Measurements from ENCODE around the gene GSDME.

Gene GSDME

DNA sequence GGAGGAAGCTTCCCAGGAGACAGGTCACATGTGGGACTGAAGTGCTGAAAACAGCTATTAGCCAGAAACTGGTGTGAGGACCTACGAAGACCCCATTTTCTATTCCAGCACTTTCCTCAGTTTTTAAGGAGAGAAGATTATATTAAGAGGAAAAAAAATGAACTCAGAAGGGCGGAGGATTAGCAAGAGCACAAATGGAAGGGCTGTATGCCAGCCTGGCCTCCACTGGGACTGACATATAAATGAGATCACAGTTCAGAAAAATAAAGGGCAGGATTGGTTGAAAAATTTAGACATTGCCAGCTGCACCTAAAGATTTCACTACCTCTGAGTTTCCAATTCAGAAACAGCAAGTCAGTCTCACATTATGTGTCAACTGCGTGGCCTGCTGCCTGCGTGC, 53.0 kb downstream of the GSDME start:
- peak; percentile 39 for DNase-seq (ENCODE audit: low read depth)

DNA sequence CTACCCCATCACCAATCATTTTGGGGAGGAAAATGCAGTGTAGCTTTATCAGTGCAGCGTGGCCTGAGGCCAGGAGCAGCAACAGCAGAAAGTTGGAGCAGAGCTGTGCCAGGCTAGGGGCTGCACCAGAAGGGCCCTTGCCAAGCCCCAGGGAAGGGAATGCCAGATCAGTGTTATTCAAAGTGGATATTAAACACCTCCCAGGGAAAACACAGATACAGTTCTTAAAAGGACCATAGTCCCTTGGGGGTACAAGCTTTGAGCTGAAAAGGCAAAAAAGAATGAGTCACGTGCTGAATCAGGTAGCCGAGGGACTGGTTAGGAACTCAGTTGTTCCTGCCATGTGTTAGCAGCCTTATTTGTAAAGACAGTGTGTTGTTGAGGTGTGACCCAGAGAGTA, 54.0 kb downstream of the GSDME start:
- no peak for DNase-seq (ENCODE audit: low read depth)

DNA sequence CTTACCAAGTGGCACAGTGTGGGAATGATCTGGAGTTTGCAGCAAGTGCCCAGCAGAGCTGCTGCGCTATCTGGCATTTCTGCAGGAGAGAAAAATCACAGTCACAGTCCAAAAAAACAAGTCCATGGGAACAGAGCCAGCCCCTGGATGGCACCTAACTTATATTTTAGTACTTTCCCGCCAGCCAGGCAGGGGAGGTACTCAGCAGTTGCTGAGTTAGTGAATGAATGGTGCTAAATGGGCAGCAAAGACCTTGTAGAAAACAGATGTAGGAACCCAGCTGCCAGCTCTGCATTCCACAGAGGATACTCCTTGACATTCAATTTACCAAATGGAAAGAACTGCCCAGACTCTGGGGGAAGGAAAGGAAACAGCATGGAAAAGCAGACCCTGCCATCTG, 54.5 kb downstream of the GSDME start:
- no peak for DNase-seq (ENCODE audit: low read depth)

GRCh38 chr7:24701261-24702235, 55.7 kb downstream of the GSDME start:
- DNase-seq (ENCODE audit: low read depth): peak; percentile 59

DNA sequence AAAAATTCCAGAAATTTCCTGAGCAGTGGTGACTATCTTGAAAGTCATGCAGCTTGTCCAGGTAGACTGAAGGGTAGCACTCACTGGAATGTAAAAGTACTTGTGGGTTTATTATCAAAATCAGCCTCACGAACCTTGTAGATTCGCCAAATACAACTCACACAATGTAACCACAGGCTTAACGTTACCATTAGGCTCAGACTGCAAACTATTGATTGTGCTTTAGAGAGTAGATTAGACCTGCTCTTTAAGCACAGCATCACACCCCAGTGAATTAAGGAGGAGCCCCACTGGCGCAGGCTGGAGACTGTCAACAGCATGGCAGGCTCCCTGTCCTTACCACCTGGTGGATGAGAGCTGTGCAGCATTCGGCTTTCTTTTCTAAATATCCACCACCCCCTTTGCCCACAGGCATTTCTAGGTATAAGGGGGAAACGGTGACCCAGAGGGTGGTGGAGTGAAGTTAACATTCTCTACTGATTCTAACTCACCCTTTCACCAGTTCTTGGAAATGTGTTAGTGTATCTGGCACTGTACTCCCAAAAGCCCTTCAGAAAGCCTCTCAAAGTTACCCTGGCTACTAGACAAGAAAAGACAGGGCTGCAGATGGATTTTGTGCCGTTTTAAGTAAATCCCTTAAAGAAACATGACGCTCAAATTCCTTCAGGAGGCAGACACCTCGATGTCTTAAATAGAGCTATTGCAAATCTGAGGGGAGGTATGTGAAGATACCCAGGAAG, 56.6 kb downstream of the GSDME start:
- no peak for DNase-seq (ENCODE audit: low read depth)

DNA sequence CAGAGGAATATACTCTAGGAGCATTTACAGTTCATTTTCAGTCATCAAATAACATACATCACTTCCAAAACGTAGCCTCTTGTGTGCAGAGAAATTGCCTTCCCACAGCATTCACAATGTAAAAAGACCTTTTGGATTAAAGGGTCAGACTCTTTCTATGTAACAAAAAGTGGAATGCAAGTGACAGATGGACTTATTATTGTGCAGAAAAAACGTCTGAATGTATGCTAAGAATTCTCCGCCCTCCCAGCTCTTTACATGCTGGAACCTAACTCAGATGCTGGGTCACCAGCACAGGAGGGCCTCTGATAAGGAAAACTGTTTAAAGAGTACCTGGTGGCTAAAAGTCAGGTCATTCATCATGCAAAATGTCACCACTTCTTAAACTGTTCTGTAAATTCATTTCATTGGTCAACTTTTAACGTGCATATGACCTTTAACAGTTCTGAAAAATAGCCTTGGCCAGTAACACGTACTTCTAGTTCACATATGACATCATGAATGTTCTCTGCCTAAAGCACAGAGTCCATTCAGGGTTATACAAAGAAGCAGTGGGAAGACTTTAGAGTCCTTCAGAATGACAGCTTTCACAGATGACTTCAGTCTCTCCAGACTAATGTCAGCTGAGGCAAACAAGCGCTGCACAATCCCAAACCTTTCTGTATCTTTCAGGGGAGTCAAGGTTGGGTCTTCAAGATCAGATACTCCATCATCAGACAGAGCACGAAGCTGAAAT, 58.6 kb downstream of the GSDME start:
- DNase-seq (ENCODE audit: low read depth): no peak

GRCh38 chr7:24697416-24697815, 59.8 kb downstream of the GSDME start:
- no peak for DNase-seq (ENCODE audit: low read depth)

GRCh38 chr7:24692592-24692991, 64.7 kb downstream of the GSDME start:
- no peak for DNase-seq (ENCODE audit: low read depth)

DNA sequence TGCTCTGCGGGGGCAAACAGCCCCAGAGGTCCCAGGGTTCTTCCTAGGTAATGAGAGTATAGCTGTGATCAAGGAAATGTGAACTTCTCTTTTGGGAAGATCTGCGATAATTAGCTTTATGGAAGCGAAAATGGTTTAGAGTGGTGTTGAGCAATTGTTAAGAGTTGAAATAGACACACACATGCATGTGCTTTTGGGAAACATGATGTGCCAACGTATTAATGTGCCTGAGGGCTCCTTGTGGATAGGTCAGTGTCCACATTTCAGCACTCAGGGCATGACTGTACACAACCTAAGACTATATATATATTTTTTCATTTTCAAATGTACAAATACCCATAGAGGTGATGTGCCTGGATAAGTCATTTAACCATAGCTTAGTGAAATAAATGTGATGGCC, 67.0 kb downstream of the GSDME start:
- DNase-seq (ENCODE audit: low read depth): no peak

DNA sequence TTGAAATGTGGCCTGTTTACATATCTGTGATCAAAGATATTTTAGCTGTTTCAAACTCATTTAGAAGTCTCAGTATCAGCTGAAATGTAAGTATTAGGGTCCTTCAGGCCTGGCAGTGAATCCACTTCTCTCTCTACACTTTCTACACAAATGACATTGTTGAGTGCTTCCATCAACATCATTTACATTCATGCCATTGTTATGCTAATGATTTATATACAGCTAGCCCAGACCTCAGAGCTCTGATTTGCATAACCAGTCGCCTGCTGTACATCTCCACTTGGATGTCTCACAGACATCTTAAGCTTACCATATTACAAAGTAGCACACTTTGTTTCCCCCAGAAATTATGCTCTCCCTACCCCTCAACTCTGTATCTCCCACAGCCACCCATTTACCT, 71.6 kb downstream of the GSDME start:
- DNase-seq (ENCODE audit: low read depth): no peak

DNA sequence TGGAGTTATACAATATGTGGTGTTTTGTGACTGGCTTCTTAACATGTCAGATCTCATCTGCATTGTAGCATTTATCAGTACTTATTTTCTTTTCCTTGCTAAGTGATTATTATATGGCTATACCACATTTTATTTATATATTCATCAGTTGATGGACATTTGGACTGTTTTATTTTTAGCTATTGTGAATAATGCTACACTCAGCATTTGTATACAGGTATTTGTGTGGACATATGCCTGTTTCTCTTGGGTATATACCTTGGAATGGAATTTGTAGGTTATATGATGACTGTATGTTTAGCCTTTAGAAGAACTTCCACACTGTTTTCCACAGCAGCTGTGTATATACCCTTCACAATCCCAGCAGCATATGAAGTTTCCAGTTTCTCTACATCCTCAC, 86.5 kb downstream of the GSDME start:
- no peak for DNase-seq (ENCODE audit: low read depth)

GRCh38 chr7:24669971-24670591, 87.2 kb downstream of the GSDME start:
- no peak for DNase-seq (ENCODE audit: low read depth)

GRCh38 chr7:24668927-24669635, 88.2 kb downstream of the GSDME start:
- no peak for DNase-seq (ENCODE audit: low read depth)

- peak; percentile 33 for DNase-seq (ENCODE audit: low read depth)
Observed at GRCh38 chr7:24665564-24666294, 91.5 kb downstream of the GSDME start.

GRCh38 chr7:24660546-24660945, 96.7 kb downstream of the GSDME start:
- DNase-seq (ENCODE audit: low read depth): peak; percentile 49

GRCh38 chr7:24659505-24659904, 97.8 kb downstream of the GSDME start:
- no peak for DNase-seq (ENCODE audit: low read depth)

DNA sequence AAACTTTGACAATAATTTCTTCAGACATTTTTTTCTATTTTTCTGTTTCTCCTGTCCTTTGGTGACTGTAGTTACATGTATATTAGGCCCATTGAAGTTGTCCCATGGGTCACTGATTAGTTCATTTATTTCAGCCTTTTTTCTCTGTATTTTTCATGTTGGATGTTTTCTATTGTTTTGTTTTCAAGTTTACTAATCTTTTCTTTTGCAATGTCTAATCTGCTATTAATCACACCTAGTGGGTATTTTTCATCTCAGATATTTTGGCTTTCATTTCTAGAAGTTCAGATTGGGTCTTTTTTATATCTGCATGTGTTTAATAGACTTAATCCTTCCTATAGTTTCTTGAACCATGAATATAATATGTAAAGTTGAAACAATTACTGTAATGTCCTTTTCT, 99.3 kb downstream of the GSDME start:
- DNase-seq (ENCODE audit: low read depth): no peak

DNA sequence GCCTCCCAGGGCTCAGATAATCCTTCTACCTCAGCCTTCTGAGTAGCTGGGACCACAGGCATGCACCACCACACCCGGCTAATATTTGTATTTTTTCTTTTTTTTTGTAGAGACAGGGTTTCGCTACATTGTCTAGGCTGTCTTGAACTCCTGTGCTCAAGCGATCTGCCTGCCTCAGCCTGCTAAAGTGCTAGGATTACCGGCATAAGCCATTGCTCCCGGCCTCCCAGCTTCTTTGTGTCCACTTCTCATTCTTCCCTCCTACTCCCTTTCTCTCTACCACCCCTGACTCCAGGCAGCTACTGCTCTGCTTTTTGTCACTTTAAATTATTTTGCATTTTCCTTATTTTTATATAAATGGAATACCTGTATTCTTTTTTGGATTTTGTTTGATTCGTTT, 100.7 kb downstream of the GSDME start:
- no peak for DNase-seq (ENCODE audit: low read depth)

DNA sequence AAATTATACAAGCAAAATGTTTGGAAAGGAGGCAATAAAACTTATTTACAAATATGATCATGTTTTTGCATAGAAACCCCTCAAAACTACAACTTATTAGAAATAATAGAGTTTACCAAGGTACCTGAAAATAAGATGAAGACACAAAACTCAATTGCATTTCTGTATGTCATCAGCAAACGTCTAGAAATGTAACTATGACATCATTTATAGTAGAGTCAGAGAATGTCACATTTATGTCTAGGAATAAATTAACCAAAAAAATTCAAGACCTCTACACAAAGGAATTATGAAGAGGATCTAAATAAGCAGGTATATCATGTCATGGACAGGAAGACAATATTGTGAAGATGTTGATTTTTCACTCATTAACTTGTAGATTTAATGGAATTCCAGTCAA, 103.0 kb downstream of the GSDME start:
- DNase-seq (ENCODE audit: low read depth): no peak

DNA sequence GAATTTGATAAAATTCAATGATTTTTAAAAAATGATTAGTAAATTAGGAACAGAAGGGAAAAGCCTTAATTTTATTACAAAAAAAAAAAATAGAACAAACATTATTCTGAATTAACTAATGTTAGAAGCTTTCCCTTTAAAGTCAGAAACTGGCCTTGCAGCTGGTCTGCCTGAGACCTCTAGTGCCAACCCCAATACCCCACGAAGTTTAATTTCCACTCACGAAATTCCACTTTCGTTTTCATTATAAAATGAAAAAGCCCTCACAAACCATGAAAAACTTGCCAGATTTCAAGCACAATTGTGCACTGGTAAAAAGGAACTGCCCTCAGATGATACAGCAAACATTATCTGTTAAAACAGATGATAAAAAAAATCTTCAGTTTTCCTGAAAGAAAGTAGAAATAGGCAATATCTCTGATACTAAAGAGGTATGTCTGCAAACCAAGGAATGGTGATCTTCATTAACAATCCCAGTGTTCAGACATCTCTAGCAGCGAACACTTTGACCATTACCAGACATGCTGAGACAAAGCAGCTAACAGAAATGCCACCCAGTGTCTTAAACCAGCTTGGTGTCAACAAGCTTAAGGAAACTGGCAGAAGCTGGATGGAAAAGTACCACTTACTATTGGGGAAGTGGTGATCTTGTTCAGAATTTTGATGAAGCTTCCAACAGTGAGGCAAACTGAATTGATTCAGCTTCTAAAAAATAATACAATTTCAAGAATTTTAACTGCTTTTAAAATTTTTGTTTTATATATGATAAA, 103.8 kb downstream of the GSDME start:
- DNase-seq (ENCODE audit: low read depth): no peak
